ENCODE data around the gene NR3C2.
"Not testable (repeated sequence)": the region's sequence is repeated elsewhere in the genome, so short reads cannot be mapped to it uniquely, and the experiment has no call there.

The NR3C2 gene

GRCh38 chr4:148207068-148207467 lies 235.1 kb downstream of the NR3C2 start:
- DNase-seq: no peak

- peak; percentile 73 for DNase-seq
Measured at GRCh38 chr4:148205476-148205875, 236.7 kb downstream of the NR3C2 start.

- no peak for DNase-seq
Measured at GRCh38 chr4:148204892-148205291, 237.3 kb downstream of the NR3C2 start.

GRCh38 chr4:148204171-148204570 lies 238.0 kb downstream of the NR3C2 start:
- no peak for DNase-seq

GRCh38 chr4:148203056-148203898 lies 238.9 kb downstream of the NR3C2 start:
- DNase-seq: no peak

- DNase-seq: no peak
Measured at GRCh38 chr4:148200960-148201359, 241.3 kb downstream of the NR3C2 start.

GRCh38 chr4:148196164-148196563 lies 246.1 kb downstream of the NR3C2 start:
- no peak for DNase-seq

- no peak for DNase-seq
Measured at GRCh38 chr4:148192526-148192925, 249.7 kb downstream of the NR3C2 start.

- DNase-seq: not testable (repeated sequence)
Measured at GRCh38 chr4:148187454-148188222, 254.6 kb downstream of the NR3C2 start.

- DNase-seq: no peak
Measured at GRCh38 chr4:148184922-148185321, 257.3 kb downstream of the NR3C2 start.

- no peak for DNase-seq
Measured at GRCh38 chr4:148182230-148182911, 259.8 kb downstream of the NR3C2 start.

GRCh38 chr4:148173397-148174017 lies 268.7 kb downstream of the NR3C2 start:
- no peak for DNase-seq

- DNase-seq: no peak
Measured at GRCh38 chr4:148171596-148171995, 270.6 kb downstream of the NR3C2 start.

GRCh38 chr4:148170408-148171365 lies 271.5 kb downstream of the NR3C2 start:
- DNase-seq: no peak

- no peak for DNase-seq
Measured at GRCh38 chr4:148166132-148166591, 276.1 kb downstream of the NR3C2 start.

- no peak for DNase-seq
Measured at GRCh38 chr4:148164557-148164956, 277.7 kb downstream of the NR3C2 start.

- DNase-seq: no peak
Measured at GRCh38 chr4:148162991-148163390, 279.2 kb downstream of the NR3C2 start.

GRCh38 chr4:148162519-148162918 lies 279.7 kb downstream of the NR3C2 start:
- DNase-seq: no peak

- DNase-seq: no peak
Measured at GRCh38 chr4:148161601-148162000, 280.6 kb downstream of the NR3C2 start.

GRCh38 chr4:148159793-148160192 lies 282.4 kb downstream of the NR3C2 start:
- DNase-seq: no peak

GRCh38 chr4:148154769-148155168 lies 287.4 kb downstream of the NR3C2 start:
- no peak for DNase-seq

Data from NCI-H526 treated with DMSO at 0.1 percent for 48 hours (cell line).